Uterus (tissue), 2 donors: ENCODE results near the gene SMARCA2.

Experiments used
- POLR2A ChIP-seq, 2 donors: fragments of 450-650 bp; IDR thresholded peaks; one replicate each; pipeline ENCODE4 v1.6.1; 2016; ENCODE audit warnings: antibody characterized with exemption in 2 of 2, mild to moderate bottlenecking in 1 of 2, moderate library complexity in 1 of 2
- TF ChIP-seq, protein P1 (sequence below), 4 experiments: fragments of 200-600 bp in 2 of 4; fragments of 450-650 bp in 2 of 4; sonication (generic) in 2 of 4; IDR thresholded peaks; one replicate each; pipeline ENCODE4 v1.5.1; 2016 to 2019; ENCODE audit warnings: antibody characterized with exemption in 4 of 4, mild to moderate bottlenecking in 2 of 4, moderate library complexity in 1 of 4

DNA sequence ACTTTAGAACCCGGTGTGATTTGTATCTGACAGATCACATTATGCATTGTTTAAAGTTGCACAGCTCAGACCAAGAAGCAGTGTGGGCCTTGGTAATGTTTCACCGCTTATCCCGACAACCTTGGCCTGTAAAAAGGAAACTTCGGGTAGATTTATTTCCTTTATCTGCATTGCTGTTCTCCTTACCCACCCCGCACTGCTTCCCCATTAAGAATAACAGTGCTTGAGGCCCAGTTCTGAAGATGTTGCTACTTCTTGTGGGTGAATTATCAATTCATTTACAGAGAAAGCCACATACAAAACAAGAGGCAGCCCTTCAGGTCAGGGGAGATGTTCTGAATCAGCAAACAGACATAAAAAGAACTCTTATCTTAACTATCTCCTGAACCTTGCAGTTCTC, 8.4 kb downstream of the SMARCA2 start:
- TF ChIP-seq, protein P1, sequence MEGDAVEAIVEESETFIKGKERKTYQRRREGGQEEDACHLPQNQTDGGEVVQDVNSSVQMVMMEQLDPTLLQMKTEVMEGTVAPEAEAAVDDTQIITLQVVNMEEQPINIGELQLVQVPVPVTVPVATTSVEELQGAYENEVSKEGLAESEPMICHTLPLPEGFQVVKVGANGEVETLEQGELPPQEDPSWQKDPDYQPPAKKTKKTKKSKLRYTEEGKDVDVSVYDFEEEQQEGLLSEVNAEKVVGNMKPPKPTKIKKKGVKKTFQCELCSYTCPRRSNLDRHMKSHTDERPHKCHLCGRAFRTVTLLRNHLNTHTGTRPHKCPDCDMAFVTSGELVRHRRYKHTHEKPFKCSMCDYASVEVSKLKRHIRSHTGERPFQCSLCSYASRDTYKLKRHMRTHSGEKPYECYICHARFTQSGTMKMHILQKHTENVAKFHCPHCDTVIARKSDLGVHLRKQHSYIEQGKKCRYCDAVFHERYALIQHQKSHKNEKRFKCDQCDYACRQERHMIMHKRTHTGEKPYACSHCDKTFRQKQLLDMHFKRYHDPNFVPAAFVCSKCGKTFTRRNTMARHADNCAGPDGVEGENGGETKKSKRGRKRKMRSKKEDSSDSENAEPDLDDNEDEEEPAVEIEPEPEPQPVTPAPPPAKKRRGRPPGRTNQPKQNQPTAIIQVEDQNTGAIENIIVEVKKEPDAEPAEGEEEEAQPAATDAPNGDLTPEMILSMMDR (IDR thresholded peaks at IDR 0.05), result no peak
- TF ChIP-seq POLR2A (IDR thresholded peaks at IDR 0.05), result no peak
